ENCODE measurements around the gene UGT1A7.
"Not testable (repeated sequence)": the region's sequence is repeated elsewhere in the genome, so short reads cannot be mapped to it uniquely, and the experiment has no call there.

UGT1A7 gene

GRCh38 chr2:233718552-233718951 lies 36.9 kb downstream of the UGT1A7 start, which contains the start of gene UGT1A4:
Gene UGT1A4 (plus strand): TSS chr2:233718736. CDS start chr2:233718821, 85 bp downstream.
- Histone ChIP-seq H3K4me3 (ENCODE audit: low read depth in 1 of 2, low read length in 2 of 2) (no peak within 1 kb of the TSS), H3K4me2 (ENCODE audit: insufficient read depth, low read length) (no peak within 1 kb of the TSS), H3K9me3 (ENCODE audit: insufficient read depth, low read length, severe bottlenecking) (no peaks in the 10 kb centered on the region), H3K9ac (ENCODE audit: low read depth, low read length) (no peak within 1 kb of the TSS), H3K36me3 (ENCODE audit: insufficient read depth, low read length) (no peaks in the 10 kb centered on the region), H4K20me1 (ENCODE audit: insufficient read depth, low read length) (no peaks in the 10 kb centered on the region), H2AFZ (ENCODE audit: low read depth, low read length) (no peak within 1 kb of the TSS), H3K79me2 (ENCODE audit: insufficient read depth, low read length) (no peaks in the 10 kb centered on the region), H3K27ac (ENCODE audit: low read length) (no peak within 1 kb of the TSS), H3K4me1 (ENCODE audit: insufficient read depth, low read length) (no peaks in the 10 kb centered on the region), H3K27me3 (ENCODE audit: insufficient read depth, low read length, poor library complexity) (peaks cover 7% of the 10 kb centered on the region)
- TF ChIP-seq, protein P1, sequence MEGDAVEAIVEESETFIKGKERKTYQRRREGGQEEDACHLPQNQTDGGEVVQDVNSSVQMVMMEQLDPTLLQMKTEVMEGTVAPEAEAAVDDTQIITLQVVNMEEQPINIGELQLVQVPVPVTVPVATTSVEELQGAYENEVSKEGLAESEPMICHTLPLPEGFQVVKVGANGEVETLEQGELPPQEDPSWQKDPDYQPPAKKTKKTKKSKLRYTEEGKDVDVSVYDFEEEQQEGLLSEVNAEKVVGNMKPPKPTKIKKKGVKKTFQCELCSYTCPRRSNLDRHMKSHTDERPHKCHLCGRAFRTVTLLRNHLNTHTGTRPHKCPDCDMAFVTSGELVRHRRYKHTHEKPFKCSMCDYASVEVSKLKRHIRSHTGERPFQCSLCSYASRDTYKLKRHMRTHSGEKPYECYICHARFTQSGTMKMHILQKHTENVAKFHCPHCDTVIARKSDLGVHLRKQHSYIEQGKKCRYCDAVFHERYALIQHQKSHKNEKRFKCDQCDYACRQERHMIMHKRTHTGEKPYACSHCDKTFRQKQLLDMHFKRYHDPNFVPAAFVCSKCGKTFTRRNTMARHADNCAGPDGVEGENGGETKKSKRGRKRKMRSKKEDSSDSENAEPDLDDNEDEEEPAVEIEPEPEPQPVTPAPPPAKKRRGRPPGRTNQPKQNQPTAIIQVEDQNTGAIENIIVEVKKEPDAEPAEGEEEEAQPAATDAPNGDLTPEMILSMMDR (IDR thresholded peaks at IDR 0.05; ENCODE audit: borderline replicate concordance, extremely low read depth, low read length, poor library complexity, severe bottlenecking): no peak
- TF ChIP-seq EZH2 (IDR thresholded peaks at IDR 0.05; ENCODE audit: borderline replicate concordance, low read depth, low read length, severe bottlenecking): no peak
- no peak for ATAC-seq (ENCODE audit: insufficient read depth, low read depth)
- DNase-seq: no peak

DNA sequence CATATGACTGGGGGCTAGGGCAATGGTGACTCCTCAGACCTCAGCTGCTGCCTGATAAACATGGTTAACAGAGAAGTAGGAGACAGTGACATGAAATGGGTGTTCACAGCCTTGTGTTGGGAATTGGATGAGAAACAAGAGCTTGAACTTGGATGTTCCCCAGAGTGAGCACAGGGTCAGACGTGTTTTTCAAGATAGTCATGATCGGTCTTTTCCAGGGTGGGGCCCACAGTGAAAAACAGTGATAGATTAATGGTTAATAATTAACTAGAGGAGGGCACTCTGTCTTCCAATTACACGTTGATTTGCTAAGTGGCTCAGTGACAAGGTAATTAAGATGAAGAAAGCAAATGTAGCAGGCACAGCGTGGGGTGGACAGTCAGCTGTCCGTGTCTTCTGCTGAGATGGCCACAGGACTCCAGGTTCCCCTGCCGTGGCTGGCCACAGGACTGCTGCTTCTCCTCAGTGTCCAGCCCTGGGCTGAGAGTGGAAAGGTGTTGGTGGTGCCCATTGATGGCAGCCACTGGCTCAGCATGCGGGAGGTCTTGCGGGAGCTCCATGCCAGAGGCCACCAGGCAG lies 47.1 kb downstream of the UGT1A7 start, which contains the start of gene UGT1A3:
Gene UGT1A3 (plus strand): TSS at position 320 of the 579 bp plus-strand sequence. CDS start 85 bp downstream, at position 405.
- Histone ChIP-seq H3K79me2 (ENCODE audit: insufficient read depth, low read length) (no peaks in the 10 kb centered on the region), H3K4me2 (ENCODE audit: insufficient read depth, low read length) (no peak within 1 kb of the TSS), H3K27me3 (ENCODE audit: insufficient read depth, low read length, poor library complexity) (no peaks in the 10 kb centered on the region), H3K4me1 (ENCODE audit: insufficient read depth, low read length) (no peaks in the 10 kb centered on the region), H3K36me3 (ENCODE audit: insufficient read depth, low read length) (no peaks in the 10 kb centered on the region), H4K20me1 (ENCODE audit: insufficient read depth, low read length) (no peaks in the 10 kb centered on the region), H3K4me3 (ENCODE audit: low read depth in 1 of 2, low read length in 2 of 2) (no peak within 1 kb of the TSS), H3K9me3 (ENCODE audit: insufficient read depth, low read length, severe bottlenecking) (no peaks in the 10 kb centered on the region), H3K27ac (ENCODE audit: low read length) (no peak within 1 kb of the TSS), H2AFZ (ENCODE audit: low read depth, low read length) (no peak within 1 kb of the TSS), H3K9ac (ENCODE audit: low read depth, low read length) (no peak within 1 kb of the TSS)
- ATAC-seq (ENCODE audit: insufficient read depth, low read depth): no peak
- TF ChIP-seq, protein P1 (IDR thresholded peaks at IDR 0.05; ENCODE audit: borderline replicate concordance, extremely low read depth, low read length, poor library complexity, severe bottlenecking): no peak
- TF ChIP-seq EZH2 (IDR thresholded peaks at IDR 0.05; ENCODE audit: borderline replicate concordance, low read depth, low read length, severe bottlenecking): no peak
- DNase-seq: no peak

GRCh38 chr2:233736868-233737653 lies 55.4 kb downstream of the UGT1A7 start:
- not testable (repeated sequence) for DNase-seq; H3K9ac ChIP-seq (ENCODE audit: low read depth, low read length); H4K20me1 ChIP-seq (ENCODE audit: insufficient read depth, low read length); ATAC-seq (ENCODE audit: insufficient read depth, low read depth); H3K4me1 ChIP-seq (ENCODE audit: insufficient read depth, low read length); H3K79me2 ChIP-seq (ENCODE audit: insufficient read depth, low read length); H3K9me3 ChIP-seq (ENCODE audit: insufficient read depth, low read length, severe bottlenecking); H3K27me3 ChIP-seq (ENCODE audit: insufficient read depth, low read length, poor library complexity); H3K36me3 ChIP-seq (ENCODE audit: insufficient read depth, low read length); H3K4me3 ChIP-seq (ENCODE audit: low read depth in 1 of 2, low read length in 2 of 2); H3K27ac ChIP-seq (ENCODE audit: low read length); H2AFZ ChIP-seq (ENCODE audit: low read depth, low read length); H3K4me2 ChIP-seq (ENCODE audit: insufficient read depth, low read length)

- ATAC-seq (ENCODE audit: insufficient read depth, low read depth) (no peak), DNase-seq (no peak)
- Histone ChIP-seq H3K79me2 (ENCODE audit: insufficient read depth, low read length) (no peaks in the 10 kb centered on the region), H3K9me3 (ENCODE audit: insufficient read depth, low read length, severe bottlenecking) (no peaks in the 10 kb centered on the region), H3K27ac (ENCODE audit: low read length) (no peak overlapping the region), H3K4me1 (ENCODE audit: insufficient read depth, low read length) (no peaks in the 10 kb centered on the region), H4K20me1 (ENCODE audit: insufficient read depth, low read length) (no peaks in the 10 kb centered on the region), H3K4me2 (ENCODE audit: insufficient read depth, low read length) (no peak overlapping the region), H3K9ac (ENCODE audit: low read depth, low read length) (no peak overlapping the region), H3K4me3 (ENCODE audit: low read depth in 1 of 2, low read length in 2 of 2) (no peak overlapping the region), H3K27me3 (ENCODE audit: insufficient read depth, low read length, poor library complexity) (peaks cover 6% of the 10 kb centered on the region), H3K36me3 (ENCODE audit: insufficient read depth, low read length) (no peaks in the 10 kb centered on the region), H2AFZ (ENCODE audit: low read depth, low read length) (no peak overlapping the region)
- TF ChIP-seq, protein P1 (IDR thresholded peaks at IDR 0.05; ENCODE audit: borderline replicate concordance, extremely low read depth, low read length, poor library complexity, severe bottlenecking): no peak
- TF ChIP-seq EZH2 (IDR thresholded peaks at IDR 0.05; ENCODE audit: borderline replicate concordance, low read depth, low read length, severe bottlenecking): no peak
These were observed 59.2 kb downstream of the UGT1A7 start for GRCh38 chr2:233740870-233741269.

Measured in DND-41 (cell line).